SW 1271 (cell line): ENCODE measurements around the gene EVA1C.
"Not testable (repeated sequence)": the region's sequence is repeated elsewhere in the genome, so short reads cannot be mapped to it uniquely, and the experiment has no call there.

Experiments used
- DNase-seq, 2 experiments: peaks; one replicate each; lab custom pipeline; 2025; lab: John Stamatoyannopoulos, UW

EVA1C gene

GRCh38 chr21:32462564-32462963 lies 50.1 kb downstream of the EVA1C start:
- DNase-seq, result not testable (repeated sequence)

- peak in 1 of 2 experiments; percentile 34 for DNase-seq
Observed at GRCh38 chr21:32463367-32463766, 50.9 kb downstream of the EVA1C start.

GRCh38 chr21:32463889-32464300 lies 51.4 kb downstream of the EVA1C start:
- DNase-seq, result peak in 1 of 2 experiments; percentile 35

GRCh38 chr21:32467291-32467690 lies 54.8 kb downstream of the EVA1C start:
- DNase-seq, result no peak

GRCh38 chr21:32468681-32469111 lies 56.2 kb downstream of the EVA1C start:
- no peak for DNase-seq

- no peak for DNase-seq
Observed at GRCh38 chr21:32469628-32470027, 57.1 kb downstream of the EVA1C start.

- DNase-seq, result no peak
Observed at GRCh38 chr21:32470206-32470605, 57.7 kb downstream of the EVA1C start.

- DNase-seq, result no peak
Observed at GRCh38 chr21:32472890-32473765, 60.6 kb downstream of the EVA1C start.

- DNase-seq, result no peak
Observed at GRCh38 chr21:32474179-32475059, 61.9 kb downstream of the EVA1C start.

- no peak for DNase-seq
Observed at GRCh38 chr21:32475162-32475812, 62.8 kb downstream of the EVA1C start.

- no peak for DNase-seq
Observed at GRCh38 chr21:32476661-32477423, 64.3 kb downstream of the EVA1C start.

GRCh38 chr21:32477424-32477745 lies 64.9 kb downstream of the EVA1C start:
- DNase-seq, result no peak

- DNase-seq, result no peak
Observed at GRCh38 chr21:32481875-32482408, 69.4 kb downstream of the EVA1C start.

- no peak for DNase-seq
Observed at GRCh38 chr21:32482565-32483292, 70.2 kb downstream of the EVA1C start.

GRCh38 chr21:32483293-32483595 lies 70.7 kb downstream of the EVA1C start:
- DNase-seq, result no peak

- DNase-seq, result no peak
Observed at GRCh38 chr21:32484706-32485380, 72.3 kb downstream of the EVA1C start.

- no peak for DNase-seq
Observed at GRCh38 chr21:32492376-32492775, 79.9 kb downstream of the EVA1C start.

GRCh38 chr21:32494934-32495709 lies 82.6 kb downstream of the EVA1C start:
- DNase-seq, result no peak

- no peak for DNase-seq
Observed at GRCh38 chr21:32496568-32496967, 84.1 kb downstream of the EVA1C start.
